ENCODE measurements around the gene TBC1D1.

Gene TBC1D1

GRCh38 chr4:38185406-38186144 lies 294.7 kb downstream of the TBC1D1 start:
- Mint-ChIP-seq H3K27ac (no peak overlapping the region), H3K9me3 (no peaks in the 10 kb centered on the region), H3K4me3 (no peak overlapping the region), H3K36me3 (ENCODE audit: low read depth) (no peaks in the 10 kb centered on the region), H3K27me3 (peaks cover 2% of the 10 kb centered on the region), H3K4me1 (peaks cover 7% of the 10 kb centered on the region)
- no peak for DNase-seq
- no peak for ATAC-seq

- no peak overlapping the region for H3K27ac Mint-ChIP-seq
- no peak for DNase-seq
- ATAC-seq, result no peak
- H3K9me3 Mint-ChIP-seq, result no peaks in the 10 kb centered on the region
- H3K36me3 Mint-ChIP-seq (ENCODE audit: low read depth), result no peaks in the 10 kb centered on the region
- peaks cover 7% of the 10 kb centered on the region for H3K4me1 Mint-ChIP-seq
- peaks cover 2% of the 10 kb centered on the region for H3K27me3 Mint-ChIP-seq
- H3K4me3 Mint-ChIP-seq, result no peak overlapping the region
These were observed 297.3 kb downstream of the TBC1D1 start for GRCh38 chr4:38188136-38188535.

- Mint-ChIP-seq H3K4me3 (no peak overlapping the region), H3K36me3 (ENCODE audit: low read depth) (no peaks in the 10 kb centered on the region), H3K27me3 (peaks cover 2% of the 10 kb centered on the region), H3K9me3 (no peaks in the 10 kb centered on the region), H3K27ac (no peak overlapping the region), H3K4me1 (peaks cover 7% of the 10 kb centered on the region)
- no peak for ATAC-seq
- no peak for DNase-seq
These were observed 297.8 kb downstream of the TBC1D1 start for GRCh38 chr4:38188631-38189101.

All from activated naive CD8-positive, alpha-beta T cell treated with anti-CD3 and anti-CD28 coated beads, Interleukin-2, amount 50 U/mL, for 24 hours (primary cell).